A673 (cell line): ENCODE results near the gene AATK. TPM values are rescaled to one million over a fixed set of nuclear protein-coding genes. Genes with fewer than 3 reads are reported as not detected.

Source experiments
- BruUV-seq: library from RNA; stranded (reverse); fragments of 400-500 nt; replicated peaks from 2 replicates; lab custom pipeline; 2021; lab: Mats Ljungman, UMichigan
- CTCF ChIA-PET: fragments of 300-600 bp; sonication (Branson Sonifier 250); formaldehyde crosslinking; loops from one replicate; lab custom pipeline; 2022; ENCODE audit warnings: antibody characterized with exemption; lab: Charles Lee
- POLR2A ChIA-PET: fragments of 300-600 bp; sonication (Branson Sonifier 250); formaldehyde crosslinking; loops from one replicate; lab custom pipeline; 2022; ENCODE audit warnings: antibody characterized with exemption; ENCODE audit not compliant: low non-redundant PET; lab: Charles Lee
- DNase-seq: peaks from one replicate; pipeline ENCODE4 v3.0.0-alpha.2; 2015; ENCODE audit warnings: low spot score
- H3K27ac ChIP-seq: fragments of 200-600 bp; sonication (generic); 2 replicates; pipeline ENCODE4 v1.5.1; 2016; ENCODE audit warnings: mixed run types, low read depth, mild to moderate bottlenecking, mixed read lengths, antibody characterized with exemption, low read length; ENCODE audit not compliant: poor library complexity, severe bottlenecking
- H3K27me3 ChIP-seq: fragments of 200-600 bp; sonication (generic); replicated peaks from 2 replicates; pipeline ENCODE4 v1.6.1; 2017; ENCODE audit warnings: mixed run types, low read depth, mild to moderate bottlenecking, mixed read lengths, antibody characterized with exemption, low read length; ENCODE audit not compliant: insufficient read depth, poor library complexity
- H3K36me3 ChIP-seq: fragments of 200-600 bp; sonication (generic); 2 replicates; pipeline ENCODE4 v1.6.1; 2016; ENCODE audit warnings: mixed run types, mild to moderate bottlenecking, mixed read lengths, antibody characterized with exemption, low read length; ENCODE audit not compliant: insufficient read depth, poor library complexity, severe bottlenecking
- H3K4me1 ChIP-seq: fragments of 200-600 bp; sonication (generic); 2 replicates; pipeline ENCODE4 v1.6.1; 2017; ENCODE audit warnings: mixed run types, mild to moderate bottlenecking, mixed read lengths, antibody characterized with exemption, low read length; ENCODE audit not compliant: insufficient read depth, poor library complexity, severe bottlenecking
- H3K4me3 ChIP-seq: fragments of 200-600 bp; sonication (generic); 2 replicates; pipeline ENCODE4 v1.5.1; 2016; ENCODE audit warnings: low read depth, mixed run types, mild to moderate bottlenecking, mixed read lengths, low read length; ENCODE audit not compliant: poor library complexity, severe bottlenecking
- H3K9me3 ChIP-seq: fragments of 200-600 bp; sonication (generic); 2 replicates; pipeline ENCODE4 v1.6.1; 2016; ENCODE audit warnings: mixed run types, low read depth, mild to moderate bottlenecking, mixed read lengths, antibody characterized with exemption, low read length; ENCODE audit not compliant: poor library complexity, severe bottlenecking
- CTCF ChIP-seq: fragments of 300-800, 200-600 bp; sonication (generic); conservative IDR thresholded peaks from 2 replicates; pipeline ENCODE4 v1.5.1; 2017; ENCODE audit warnings: low read depth, mild to moderate bottlenecking, antibody characterized with exemption, low read length, moderate library complexity, mixed read lengths
- EZH2 ChIP-seq: fragments of 200-600 bp; sonication (generic); IDR thresholded peaks from 2 replicates; pipeline ENCODE4 v1.6.1; 2017; ENCODE audit warnings: borderline replicate concordance, low read depth, mild to moderate bottlenecking, mixed read lengths, antibody characterized with exemption, low read length; ENCODE audit not compliant: poor library complexity, severe bottlenecking
- intact Hi-C: fragments of 100-400 bp; cut with micrococcal nuclease; formaldehyde crosslinking; loops from one replicate; pipeline ENCODE4 v1.10.0; 2022; ENCODE audit not compliant: unreplicated experiment
- total RNA-seq: library from RNA; stranded (reverse); gene quantifications from 2 replicates; pipeline ENCODE4 v1.2.3, GENCODE V29; 2021

AATK gene
- total RNA-seq, 1 experiment from 2014 or later: 0.90 TPM

- Histone ChIP-seq H3K36me3 (no peaks in the 10 kb centered on the region), H3K4me3 (no peak overlapping the region), H3K9me3 (no peaks in the 10 kb centered on the region), H3K27ac (no peak overlapping the region), H3K4me1 (no peaks in the 10 kb centered on the region), H3K27me3 (no peaks in the 10 kb centered on the region)
- BruUV-seq: no TSS peak
- TF ChIP-seq EZH2: no peak
- ChIA-PET CTCF (no interaction called here), POLR2A (no interaction called here)
- no peak for DNase-seq
- intact Hi-C loops: no loop called here
Measured at GRCh38 chr17:81130385-81131361, 35.3 kb downstream of the AATK start.

- TF ChIP-seq EZH2: no peak
- TF ChIP-seq CTCF: no peak
- intact Hi-C loops: no loop called here
- no peaks in the 10 kb centered on the region for H3K4me1 ChIP-seq
Measured at GRCh38 chr17:81129711-81130367, 36.2 kb downstream of the AATK start.

GRCh38 chr17:81129289-81129688 is 36.7 kb downstream of the AATK start:
- H3K9me3 ChIP-seq: no peaks in the 10 kb centered on the region
- ChIA-PET POLR2A (no interaction called here), CTCF (interaction anchor here (0.6 kb wide), 1 partner anchor 242 kb away, joined by 4 read pairs; no protein-coding TSS in a partner anchor)
- H3K36me3 ChIP-seq: no peaks in the 10 kb centered on the region
- no TSS peak for BruUV-seq
- no peaks in the 10 kb centered on the region for H3K27me3 ChIP-seq
- H3K27ac ChIP-seq: no peak overlapping the region
- DNase-seq: no peak
- no peaks in the 10 kb centered on the region for H3K4me1 ChIP-seq
- no peak overlapping the region for H3K4me3 ChIP-seq
- TF ChIP-seq EZH2: no peak
- peak; percentile 20; the same call in 1 of the 2 replicates for TF ChIP-seq CTCF
- intact Hi-C loops: no loop called here

More at GRCh38 chr17:81129711-81130367, 36.2 kb downstream of the AATK start:
- Histone ChIP-seq H3K27me3 (no peaks in the 10 kb centered on the region), H3K9me3 (no peaks in the 10 kb centered on the region), H3K36me3 (no peaks in the 10 kb centered on the region), H3K4me3 (no peak overlapping the region), H3K27ac (no peak overlapping the region)
- no peak for DNase-seq
- CTCF ChIA-PET: interaction anchor here (0.6 kb wide), 1 partner anchor 241 kb away, joined by 4 read pairs; no protein-coding TSS in a partner anchor
- POLR2A ChIA-PET: no interaction called here
- BruUV-seq: no TSS peak
